NCI-H345 treated with DMSO at 0.1 percent for 48 hours (cell line): ENCODE data around the gene NAV1.

ENCODE experiments used
- DNase-seq: peaks from one replicate; lab custom pipeline; 2025; ENCODE audit not compliant: unreplicated experiment; lab: John Stamatoyannopoulos, UW

NAV1 gene

DNA sequence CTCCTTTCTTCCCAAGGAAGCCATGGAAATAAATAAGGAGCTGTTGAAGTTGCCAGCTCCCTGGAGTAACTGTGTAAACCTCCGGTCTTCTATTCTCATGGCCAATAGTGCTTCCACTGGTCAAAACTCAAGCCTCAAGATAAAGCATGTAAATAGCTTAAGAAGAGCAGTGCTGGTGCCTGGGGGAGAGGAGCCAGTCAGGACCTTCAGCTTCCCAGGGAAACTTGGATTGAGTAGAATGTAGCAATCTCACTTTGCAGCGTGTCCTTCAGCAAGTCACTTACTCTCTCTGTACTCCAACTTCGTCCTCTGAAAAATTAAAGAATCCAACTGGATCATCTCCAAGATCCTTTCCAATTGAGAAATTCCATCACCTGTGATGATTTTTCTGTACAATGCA lies 44.7 kb downstream of the NAV1 start:
- no peak for DNase-seq

DNA sequence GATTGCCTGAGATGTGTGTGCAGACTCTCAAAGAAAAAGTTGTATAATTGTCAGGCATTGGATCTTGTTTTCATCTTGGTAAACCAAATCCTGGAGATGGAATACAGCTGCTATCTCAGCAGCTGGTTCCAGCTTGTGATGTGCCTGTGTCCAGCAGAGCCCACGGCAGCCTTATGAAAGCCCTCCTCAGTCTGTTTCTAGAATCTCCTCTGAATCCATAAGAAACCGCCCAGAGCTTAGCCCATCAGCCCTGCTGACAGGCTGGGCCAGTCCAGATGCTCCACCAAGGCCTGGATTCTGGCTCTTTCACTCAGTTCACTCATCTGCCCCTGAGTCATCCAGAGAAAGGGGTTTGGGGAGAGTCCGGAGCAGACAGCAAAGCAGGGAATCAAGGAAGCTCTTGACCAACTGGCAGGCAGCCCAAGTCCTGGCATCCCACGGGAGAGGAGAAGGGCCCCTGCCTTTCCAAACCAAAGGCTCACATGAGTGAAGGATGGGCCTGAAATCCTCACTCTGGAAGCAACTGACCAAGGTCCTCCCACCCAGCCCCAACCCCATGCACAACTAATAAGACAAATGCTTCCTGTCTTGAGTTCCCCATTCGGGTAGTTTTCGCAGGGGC lies 45.7 kb downstream of the NAV1 start:
- DNase-seq, result no peak

DNA sequence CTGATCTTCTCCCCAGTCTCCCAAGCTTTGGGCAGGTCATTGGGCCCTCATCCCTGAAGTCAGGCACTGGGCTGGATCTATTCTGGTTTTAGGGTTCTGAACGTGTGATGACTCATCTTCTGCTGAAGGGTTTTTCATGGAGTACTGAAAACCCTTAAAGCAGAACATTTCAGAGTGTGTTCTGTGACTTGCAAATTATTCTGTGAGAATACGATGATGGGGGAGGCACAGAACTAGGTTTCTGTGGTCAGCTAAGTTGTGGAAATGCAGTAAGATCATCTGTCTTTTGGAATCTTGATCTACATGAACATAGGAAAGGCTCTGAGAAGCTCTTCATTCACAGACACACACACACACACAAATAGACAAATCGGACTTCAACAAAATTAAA lies 46.2 kb downstream of the NAV1 start:
- no peak for DNase-seq

DNA sequence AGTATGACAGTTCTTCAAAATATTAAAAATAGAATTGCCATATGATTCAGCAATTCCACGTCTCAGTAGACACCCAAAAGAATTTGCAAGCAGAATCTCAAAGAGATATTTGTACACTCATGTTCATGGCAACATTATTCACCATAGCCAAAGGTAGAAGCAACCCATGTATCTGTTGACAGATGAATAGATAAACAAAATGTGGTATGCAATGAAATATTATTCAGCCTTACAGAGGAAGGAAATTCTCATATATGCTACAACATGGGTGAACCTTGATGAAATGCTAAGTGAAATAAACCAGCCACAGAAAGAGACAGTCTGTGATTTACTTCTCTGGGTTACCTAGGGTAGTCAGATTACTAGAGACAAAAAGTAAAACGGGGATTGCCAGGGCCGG lies 47.0 kb downstream of the NAV1 start:
- DNase-seq, result no peak

DNA sequence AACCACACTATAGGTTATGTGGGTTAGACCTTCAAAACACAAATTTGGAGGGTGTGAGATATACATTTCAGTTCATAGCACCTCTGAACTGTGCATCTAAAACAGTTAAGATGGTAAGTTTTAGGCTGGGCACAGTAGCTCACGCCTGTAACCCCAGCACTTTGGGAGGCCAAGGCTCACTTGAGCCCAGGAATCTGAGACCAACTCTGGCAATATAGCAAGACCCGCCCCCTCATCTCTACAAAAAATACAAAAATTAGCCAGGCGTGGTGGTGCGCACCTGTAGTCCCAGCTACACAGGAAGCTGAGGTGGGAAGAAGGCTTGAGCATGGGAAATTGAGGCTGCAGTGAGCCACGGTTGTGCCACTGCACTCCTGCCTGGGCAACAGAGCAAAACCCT lies 47.9 kb downstream of the NAV1 start:
- no peak for DNase-seq

DNA sequence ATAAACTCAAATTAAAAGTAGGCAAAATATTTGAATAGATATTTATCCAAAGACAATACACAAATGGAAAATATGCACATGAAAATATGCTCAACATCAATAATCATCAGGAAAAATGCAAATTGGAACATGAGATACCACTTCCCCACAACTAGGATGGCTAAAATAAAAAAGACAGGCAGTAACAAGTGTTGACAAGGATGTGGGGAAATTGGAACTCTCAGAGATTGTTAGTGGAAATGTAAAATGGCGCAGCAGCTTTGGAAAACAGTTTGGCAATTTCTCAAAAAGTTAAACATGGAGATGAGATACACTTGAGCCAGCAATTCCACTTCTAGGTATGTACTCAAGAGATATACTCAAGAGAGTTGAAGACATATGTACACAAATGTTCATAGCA lies 48.8 kb downstream of the NAV1 start:
- DNase-seq, result no peak
